GM12878 (cell line): Measurements from ENCODE around the gene CANX. TPM values are rescaled to one million over a fixed set of nuclear protein-coding genes. Genes with fewer than 3 reads are reported as not detected.

Source experiments
- ATAC-seq: fragments of 200-7000 bp; cut with Tn5 transposase; 3 replicates; pipeline ENCODE4 v1.9.1; 2020; ENCODE audit warnings: mild to moderate bottlenecking, moderate library complexity
- BruUV-seq: library from RNA; stranded (reverse); fragments of 400-500 nt; replicated peaks from 2 replicates; lab custom pipeline; 2021; lab: Mats Ljungman, UMichigan
- CTCF ChIA-PET: fragments of 300-600 bp; sonication (Branson Sonifier 250); formaldehyde crosslinking; extraction: SDS; loops from one replicate; lab custom pipeline; 2021; ENCODE audit warnings: inconsistent platforms; lab: Yijun Ruan, JAX
- POLR2A ChIA-PET: fragments of 350-600 bp; formaldehyde crosslinking; extraction: SDS; loops from one replicate; lab custom pipeline; 2021; ENCODE audit warnings: inconsistent platforms; lab: Charles Lee
- RAD21 ChIA-PET: fragments of 300-600 bp; sonication (Branson Sonifier 250); formaldehyde crosslinking; loops from one replicate; lab custom pipeline; 2023; ENCODE audit warnings: antibody characterized with exemption; ENCODE audit not compliant: unreplicated experiment; lab: Charles Lee
- SMC1A ChIA-PET: fragments of 300-600 bp; sonication (Branson Sonifier 250); formaldehyde crosslinking; loops from one replicate; lab custom pipeline; 2023; ENCODE audit not compliant: unreplicated experiment, uncharacterized antibody; lab: Charles Lee
- DNase-seq: peaks from one replicate; pipeline ENCODE4 v3.0.0-alpha.2; 2011; ENCODE audit warnings: low read depth, low spot score
- FAIRE-seq: peaks from 3 replicates; lab custom pipeline; 2011; peaks lifted over from hg19 to GRCh38; lab: Jason Lieb, UNC
- H2AFZ ChIP-seq: 2 replicates; pipeline ENCODE4 v1.6.0; 2011; ENCODE audit warnings: low read depth, low read length, control low read depth; ENCODE audit not compliant: control insufficient read depth
- H3K27ac ChIP-seq: 2 replicates; pipeline ENCODE4 v1.5.1; 2011; ENCODE audit warnings: control low read depth; ENCODE audit not compliant: control insufficient read depth, insufficient read depth
- H3K27me3 ChIP-seq, 2 experiments: replicated peaks in 1 of 2; 2 replicates each; pipeline versions ENCODE4 v1.6.0 to v1.6.1; 2011; ENCODE audit warnings: low read length in 1 of 2; ENCODE audit not compliant: control insufficient read depth in 2 of 2, insufficient read depth in 2 of 2
- H3K36me3 ChIP-seq, 2 experiments: 2 replicates each; pipeline ENCODE4 v1.5.1; 2011; ENCODE audit warnings: low read length in 1 of 2; ENCODE audit not compliant: control insufficient read depth in 2 of 2, insufficient read depth in 2 of 2
- H3K4me1 ChIP-seq: 2 replicates; pipeline ENCODE4 v1.6.1; 2011; ENCODE audit warnings: mild to moderate bottlenecking, low read length, moderate library complexity, mixed read lengths; ENCODE audit not compliant: control insufficient read depth, insufficient read depth
- H3K4me2 ChIP-seq: 2 replicates; pipeline ENCODE4 v1.6.0; 2011; ENCODE audit warnings: control low read depth; ENCODE audit not compliant: control insufficient read depth, insufficient read depth
- H3K4me3 ChIP-seq: fragments of 200-600 bp; sonication (generic); 2 replicates; pipeline ENCODE4 v1.5.1; 2016
- H3K79me2 ChIP-seq: 2 replicates; pipeline ENCODE4 v1.6.0; 2011; ENCODE audit warnings: low read length; ENCODE audit not compliant: control insufficient read depth, insufficient read depth
- H3K9ac ChIP-seq: 2 replicates; pipeline ENCODE4 v1.8.0; 2011; ENCODE audit warnings: low read length, control low read depth, mixed read lengths; ENCODE audit not compliant: control insufficient read depth, insufficient read depth
- H3K9me3 ChIP-seq: replicated peaks from 3 replicates; pipeline ENCODE4 v1.5.1; 2011; ENCODE audit warnings: mild to moderate bottlenecking, low read length; ENCODE audit not compliant: control insufficient read depth, insufficient read depth
- H4K20me1 ChIP-seq: 2 replicates; pipeline ENCODE4 v1.6.0; 2011; ENCODE audit not compliant: control insufficient read depth, insufficient read depth
- CHD4 ChIP-seq: fragments of 200-600 bp; sonication (generic); IDR thresholded peaks from 2 replicates; pipeline ENCODE4 v1.6.1; 2016; ENCODE audit warnings: mild to moderate bottlenecking
- DPF2 ChIP-seq: fragments of 450-650 bp; IDR thresholded peaks from 2 replicates; pipeline ENCODE4 v1.6.1; 2017; ENCODE audit warnings: mild to moderate bottlenecking
- FOS ChIP-seq: IDR thresholded peaks from 3 replicates; pipeline ENCODE4 v1.6.1; 2011; ENCODE audit warnings: borderline replicate concordance; ENCODE audit not compliant: insufficient read length; ENCODE audit errors: extremely low read depth
- MEF2A ChIP-seq: IDR thresholded peaks from 2 replicates; pipeline ENCODE4 v1.6.1; 2011; ENCODE audit warnings: low read depth, mild to moderate bottlenecking, low read length, moderate library complexity; ENCODE audit not compliant: insufficient read depth
- MYC ChIP-seq: IDR thresholded peaks from 2 replicates; pipeline ENCODE4 v1.6.1; 2011; ENCODE audit warnings: mild to moderate bottlenecking, low read length, moderate library complexity, inconsistent platforms; ENCODE audit not compliant: insufficient read depth, insufficient replicate concordance, insufficient read length, severe bottlenecking
- NFYA ChIP-seq: IDR thresholded peaks from 2 replicates; pipeline ENCODE4 v1.6.1; 2011; ENCODE audit warnings: low read depth, mild to moderate bottlenecking, low read length, improper control_type of control experiment, borderline replicate concordance
- RAD21 ChIP-seq: IDR thresholded peaks from 2 replicates; pipeline ENCODE4 v1.6.1; 2011; ENCODE audit warnings: mild to moderate bottlenecking, low read depth, low read length, moderate library complexity; ENCODE audit not compliant: insufficient read depth
- SMAD1 ChIP-seq: fragments of 450-650 bp; IDR thresholded peaks from 2 replicates; pipeline ENCODE4 v1.6.1; 2018; ENCODE audit warnings: mild to moderate bottlenecking, low read depth; ENCODE audit not compliant: partially characterized antibody
- STAT3 ChIP-seq: IDR thresholded peaks from 2 replicates; pipeline ENCODE4 v1.6.1; 2011; ENCODE audit warnings: low read depth, low read length, improper control_type of control experiment
- SUPT20H ChIP-seq: IDR thresholded peaks from 2 replicates; pipeline ENCODE4 v1.6.1; 2011; ENCODE audit warnings: low read depth, mild to moderate bottlenecking, low read length, moderate library complexity, borderline replicate concordance; ENCODE audit not compliant: control insufficient read depth
- ZNF622 ChIP-seq: fragments of 450-650 bp; IDR thresholded peaks from 2 replicates; pipeline ENCODE4 v1.6.1; 2017; ENCODE audit warnings: mild to moderate bottlenecking, inconsistent platforms
- WGBS: methylation state at CpG from one replicate; pipeline ENCODE4 v1.1.6; 2016; ENCODE audit warnings: low lambda C conversion rate; ENCODE audit not compliant: insufficient replicate concordance, insufficient coverage; ENCODE audit errors: missing lambda C conversion rate; 5-methylcytosine and 5-hydroxymethylcytosine counted together
- in situ Hi-C: fragments of 300-500 bp; cut with MboI; formaldehyde crosslinking; loops from 9 replicates; pipeline ENCODE4 v1.14.3; 2018; ENCODE audit warnings: mixed read lengths
- intact Hi-C: fragments of 100-400 bp; cut with micrococcal nuclease; formaldehyde crosslinking; loops from one replicate; pipeline ENCODE4 v1.14.2; 2022; ENCODE audit not compliant: unreplicated experiment
- polyA plus RNA-seq, 11 experiments: library from polyadenylated mRNA; depleted of rRNA in 4 of 11; unstranded in 6 of 11; stranded (reverse) in 5 of 11; fragments of >200 nt; fragmentation: Nextera tagmentation in 4 of 11; fragmentation: Illumina TruSeq in 1 of 11; extraction: Ambion mirVana in 4 of 11; extraction: Trizol in 1 of 11; gene quantifications; 1 replicate in 1 of 11; 2 replicates in 10 of 11; pipeline versions ENCODE4 v1.2.1 to v1.2.3, GENCODE V29; 2011 to 2016; ENCODE audit warnings: inconsistent platforms in 2 of 11, missing spikeins in 2 of 11, low read depth in 1 of 11
- total RNA-seq, 4 experiments: library from RNA; depleted of rRNA in 3 of 4; stranded (reverse); fragments of >200 nt in 3 of 4; fragmentation: Illumina TruSeq in 1 of 4; extraction: Trizol in 1 of 4; gene quantifications; 2 replicates each; pipeline versions ENCODE4 v1.2.1 to v1.2.3, GENCODE V29; 2013 to 2021
- TF ChIP-seq, protein P1 (sequence below): fragments of 450-650 bp; IDR thresholded peaks from 2 replicates; pipeline ENCODE4 v1.6.1; 2016; ENCODE audit warnings: mild to moderate bottlenecking
- TF ChIP-seq, protein P2 (sequence below): fragments of 450-650 bp; IDR thresholded peaks from 2 replicates; pipeline ENCODE4 v1.6.1; 2017; ENCODE audit warnings: low read depth, mild to moderate bottlenecking, moderate library complexity

The CANX gene
- total and polyA plus RNA-seq, 10 of the 15 experiments (the other 5 are each of a cell fraction or from before 2014, with no cell fraction given) = 78.2 to 602 (median 412) TPM

- Histone ChIP-seq H3K4me2 (no peak overlapping the region), H3K36me3 (peaks cover 2 to 6% of the 10 kb centered on the region in 2 experiments; a peak in 3 of 4 replicates)
- ChIA-PET SMC1A (no interaction called here), CTCF (no interaction called here), POLR2A (no interaction called here)
- TF ChIP-seq SUPT20H (no peak), MYC (no peak)
- TF ChIP-seq, all 136 proteins: peak for 0
- H3K4me3 ChIP-seq = no peak overlapping the region
- no peak overlapping the region for H3K27ac ChIP-seq
- no peak for DNase-seq
- no peak for FAIRE-seq
- H3K9ac ChIP-seq = no peak overlapping the region
- H2AFZ ChIP-seq = no peak overlapping the region
- no peak for ATAC-seq
- H3K79me2 ChIP-seq = peaks cover 36% of the 10 kb centered on the region
- 67% methylated on average over 3 of the region's 3 CpGs for WGBS
- in situ Hi-C loops (no loop called here), intact Hi-C loops (no loop called here)
- H3K4me1 ChIP-seq = no peaks in the 10 kb centered on the region
- no peaks in the 10 kb centered on the region for H3K9me3 ChIP-seq
- no peaks in the 10 kb centered on the region for H3K27me3 ChIP-seq
- RAD21 ChIA-PET = no interaction called here
- H4K20me1 ChIP-seq = no peaks in the 10 kb centered on the region
- no TSS peak for BruUV-seq
Measured at GRCh38 chr5:179747811-179748210, 49.0 kb downstream of the CANX start.

DNA sequence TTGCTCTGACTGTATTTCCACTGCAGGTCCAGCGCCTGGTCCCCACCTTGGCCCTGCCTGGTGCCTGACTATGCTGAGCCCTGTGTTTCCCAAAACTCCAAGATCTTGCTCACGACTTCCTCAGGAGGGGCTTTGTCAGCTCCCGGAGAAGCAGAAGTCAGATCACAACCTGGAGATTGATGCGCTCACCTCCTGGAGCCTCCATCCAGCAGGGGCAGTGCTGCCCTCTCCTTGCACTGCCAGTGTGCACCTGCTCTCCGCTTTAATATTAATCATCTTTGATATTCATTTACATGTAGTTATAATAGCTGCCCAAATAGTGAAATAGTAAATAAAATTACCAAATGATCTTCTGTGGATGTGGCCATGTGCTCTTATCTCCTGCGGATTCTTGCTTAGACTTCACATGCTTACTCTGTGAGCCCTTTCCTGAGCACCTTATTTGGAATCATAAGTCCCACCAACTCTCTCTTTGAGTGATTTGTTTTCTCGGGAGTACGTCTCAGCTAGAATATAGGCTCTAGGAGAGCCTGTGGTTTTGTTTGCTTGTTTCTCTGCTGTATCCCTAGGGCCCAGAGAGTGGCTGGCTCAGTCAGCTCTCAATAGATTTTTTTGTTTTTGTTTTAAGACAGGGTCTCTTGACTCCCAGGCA lies 51.2 kb downstream of the CANX start:
- H3K4me1 ChIP-seq = no peaks in the 10 kb centered on the region
- TF ChIP-seq, protein P1, sequence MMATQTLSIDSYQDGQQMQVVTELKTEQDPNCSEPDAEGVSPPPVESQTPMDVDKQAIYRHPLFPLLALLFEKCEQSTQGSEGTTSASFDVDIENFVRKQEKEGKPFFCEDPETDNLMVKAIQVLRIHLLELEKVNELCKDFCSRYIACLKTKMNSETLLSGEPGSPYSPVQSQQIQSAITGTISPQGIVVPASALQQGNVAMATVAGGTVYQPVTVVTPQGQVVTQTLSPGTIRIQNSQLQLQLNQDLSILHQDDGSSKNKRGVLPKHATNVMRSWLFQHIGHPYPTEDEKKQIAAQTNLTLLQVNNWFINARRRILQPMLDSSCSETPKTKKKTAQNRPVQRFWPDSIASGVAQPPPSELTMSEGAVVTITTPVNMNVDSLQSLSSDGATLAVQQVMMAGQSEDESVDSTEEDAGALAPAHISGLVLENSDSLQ = no peak
- no peak for TF ChIP-seq DPF2
- TF ChIP-seq ZNF622 = no peak
- TF ChIP-seq CHD4 = no peak
- TF ChIP-seq NFYA = no peak
- TF ChIP-seq MEF2A = no peak
- TF ChIP-seq SMAD1 = no peak
- TF ChIP-seq, protein P2, sequence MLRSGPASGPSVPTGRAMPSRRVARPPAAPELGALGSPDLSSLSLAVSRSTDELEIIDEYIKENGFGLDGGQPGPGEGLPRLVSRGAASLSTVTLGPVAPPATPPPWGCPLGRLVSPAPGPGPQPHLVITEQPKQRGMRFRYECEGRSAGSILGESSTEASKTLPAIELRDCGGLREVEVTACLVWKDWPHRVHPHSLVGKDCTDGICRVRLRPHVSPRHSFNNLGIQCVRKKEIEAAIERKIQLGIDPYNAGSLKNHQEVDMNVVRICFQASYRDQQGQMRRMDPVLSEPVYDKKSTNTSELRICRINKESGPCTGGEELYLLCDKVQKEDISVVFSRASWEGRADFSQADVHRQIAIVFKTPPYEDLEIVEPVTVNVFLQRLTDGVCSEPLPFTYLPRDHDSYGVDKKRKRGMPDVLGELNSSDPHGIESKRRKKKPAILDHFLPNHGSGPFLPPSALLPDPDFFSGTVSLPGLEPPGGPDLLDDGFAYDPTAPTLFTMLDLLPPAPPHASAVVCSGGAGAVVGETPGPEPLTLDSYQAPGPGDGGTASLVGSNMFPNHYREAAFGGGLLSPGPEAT = no peak
- no peak for TF ChIP-seq STAT3
- no peak for TF ChIP-seq FOS
- no peak for TF ChIP-seq RAD21
- no peak overlapping the region for H3K9ac ChIP-seq
- RAD21 ChIA-PET = interaction anchor here (0.6 kb wide), 1 partner anchor 91 kb away, joined by 3 read pairs; no protein-coding TSS in a partner anchor
- H3K9me3 ChIP-seq = no peaks in the 10 kb centered on the region
- DNase-seq (no peak), FAIRE-seq (no peak), ATAC-seq (no peak)
- H3K27ac ChIP-seq = no peak overlapping the region
- H3K4me2 ChIP-seq = no peak overlapping the region
- WGBS = 98% methylated on average over 8 of the region's 8 CpGs
- SMC1A ChIA-PET = interaction anchor here (0.7 kb wide), 1 partner anchor 13 kb away, joined by 3 read pairs; no protein-coding TSS in a partner anchor
- no peak overlapping the region for H2AFZ ChIP-seq
- POLR2A ChIA-PET = no interaction called here
- H3K36me3 ChIP-seq = peaks cover 2 to 10% of the 10 kb centered on the region in 2 experiments; a peak in 3 of 4 replicates
- peaks cover 42% of the 10 kb centered on the region for H3K79me2 ChIP-seq
- intact Hi-C loops (no loop called here), in situ Hi-C loops (no loop called here)
- no peaks in the 10 kb centered on the region for H3K27me3 ChIP-seq
- CTCF ChIA-PET = interaction anchor here (0.9 to 2.3 kb wide), 4 partner anchors 8 to 72 kb away, joined by 4 to 9 read pairs (median 4); no protein-coding TSS in a partner anchor
- BruUV-seq = no TSS peak
- H3K4me3 ChIP-seq = no peak overlapping the region
- H4K20me1 ChIP-seq = no peaks in the 10 kb centered on the region
